ENCODE data around the gene FBXW8.
A peak's percentile ranks its signal among the peaks of the same experiment; 100 is the strongest.

The FBXW8 gene

GRCh38 chr12:117020536-117021220 is 109.9 kb downstream of the FBXW8 start:
- DNase-seq (ENCODE audit: low spot score) = no peak

GRCh38 chr12:117022465-117022864 is 111.7 kb downstream of the FBXW8 start:
- no peak for DNase-seq (ENCODE audit: low spot score)

- DNase-seq (ENCODE audit: low spot score) = no peak
Observed at GRCh38 chr12:117023998-117024960, 113.5 kb downstream of the FBXW8 start.

- no peak for DNase-seq (ENCODE audit: low spot score)
Observed at GRCh38 chr12:117024961-117025480, 114.3 kb downstream of the FBXW8 start.

GRCh38 chr12:117025481-117026151 is 114.9 kb downstream of the FBXW8 start:
- DNase-seq (ENCODE audit: low spot score) = peak; percentile 89

GRCh38 chr12:117026343-117026742 is 115.6 kb downstream of the FBXW8 start:
- DNase-seq (ENCODE audit: low spot score) = no peak

- no peak for DNase-seq (ENCODE audit: low spot score)
Observed at GRCh38 chr12:117026921-117027250, 116.1 kb downstream of the FBXW8 start.

- DNase-seq (ENCODE audit: low spot score) = no peak
Observed at GRCh38 chr12:117027251-117028086, 116.7 kb downstream of the FBXW8 start.

- DNase-seq (ENCODE audit: low spot score) = no peak
Observed at GRCh38 chr12:117028254-117028653, 117.5 kb downstream of the FBXW8 start.

- DNase-seq (ENCODE audit: low spot score) = no peak
Observed at GRCh38 chr12:117030187-117030900, 119.6 kb downstream of the FBXW8 start.

GRCh38 chr12:117031843-117032592 is 121.3 kb downstream of the FBXW8 start:
- DNase-seq (ENCODE audit: low spot score) = no peak

- DNase-seq (ENCODE audit: low spot score) = peak; percentile 32
Observed at GRCh38 chr12:117032593-117033381, 122.0 kb downstream of the FBXW8 start.

- peak; percentile 25 for DNase-seq (ENCODE audit: low spot score)
Observed at GRCh38 chr12:117033382-117034221, 122.9 kb downstream of the FBXW8 start.

GRCh38 chr12:117034249-117034648 is 123.5 kb downstream of the FBXW8 start:
- peak; percentile 15 for DNase-seq (ENCODE audit: low spot score)

GRCh38 chr12:117034701-117035151 is 124.0 kb downstream of the FBXW8 start:
- DNase-seq (ENCODE audit: low spot score) = peak; percentile 26

GRCh38 chr12:117035287-117035686 is 124.5 kb downstream of the FBXW8 start:
- DNase-seq (ENCODE audit: low spot score) = peak; percentile 31

- DNase-seq (ENCODE audit: low spot score) = peak; percentile 25
Observed at GRCh38 chr12:117036046-117036445, 125.3 kb downstream of the FBXW8 start.

- peak; percentile 11 for DNase-seq (ENCODE audit: low spot score)
Observed at GRCh38 chr12:117036547-117036946, 125.8 kb downstream of the FBXW8 start.
